ENCODE results near the gene ZNF816.
"Not testable (repeated sequence)": the region's sequence is repeated elsewhere in the genome, so short reads cannot be mapped to it uniquely, and the experiment has no call there.

GRCh38 chr19:52983167-52983566, 20.5 kb upstream of the ZNF816 start:
- not testable (repeated sequence) for TF ChIP-seq OSR1 (CRISPR knock-in tag; IDR thresholded peaks at IDR 0.05); PPARA (CRISPR knock-in tag; IDR thresholded peaks at IDR 0.05; ENCODE audit: borderline replicate concordance); SNAI2 (CRISPR knock-in tag; IDR thresholded peaks at IDR 0.05); ZNF565 (CRISPR knock-in tag; conservative IDR thresholded peaks at IDR 0.05; ENCODE audit: low read depth); ZNF70 (CRISPR knock-in tag; IDR thresholded peaks at IDR 0.05); PATZ1 (CRISPR knock-in tag; IDR thresholded peaks at IDR 0.05; ENCODE audit: borderline replicate concordance); ESRRG (CRISPR knock-in tag; IDR thresholded peaks at IDR 0.05); TCF4 (CRISPR knock-in tag; IDR thresholded peaks at IDR 0.05; ENCODE audit: borderline replicate concordance); ISL1 (CRISPR knock-in tag; IDR thresholded peaks at IDR 0.05); CREB5 (CRISPR knock-in tag; IDR thresholded peaks at IDR 0.05; ENCODE audit: low read depth); ARNTL (CRISPR knock-in tag; IDR thresholded peaks at IDR 0.05; ENCODE audit: borderline replicate concordance, low read depth); TSHZ2 (CRISPR knock-in tag; IDR thresholded peaks at IDR 0.05); ZFP30 (CRISPR knock-in tag; IDR thresholded peaks at IDR 0.05); BACH2 (CRISPR knock-in tag; IDR thresholded peaks at IDR 0.05; ENCODE audit: borderline replicate concordance)
